NB4 (cell line): Measurements from ENCODE around the gene HJURP.

ENCODE experiments used
- MYC ChIP-seq: IDR thresholded peaks from 2 replicates; pipeline ENCODE4 v1.6.1; 2011; ENCODE audit warnings: low read depth, low read length
- POLR2A ChIP-seq: IDR thresholded peaks from 2 replicates; pipeline ENCODE4 v1.6.1; 2011; ENCODE audit warnings: mild to moderate bottlenecking; ENCODE audit not compliant: insufficient read length; ENCODE audit errors: extremely low read depth
- TF ChIP-seq, protein P1 (sequence below): IDR thresholded peaks from one replicate; pipeline ENCODE4 v1.5.1; 2012; ENCODE audit warnings: low read depth, low read length
- TF ChIP-seq, protein P2 (sequence below): IDR thresholded peaks from 2 replicates; pipeline ENCODE4 v1.6.1; 2011; ENCODE audit warnings: low read depth, low read length

DNA sequence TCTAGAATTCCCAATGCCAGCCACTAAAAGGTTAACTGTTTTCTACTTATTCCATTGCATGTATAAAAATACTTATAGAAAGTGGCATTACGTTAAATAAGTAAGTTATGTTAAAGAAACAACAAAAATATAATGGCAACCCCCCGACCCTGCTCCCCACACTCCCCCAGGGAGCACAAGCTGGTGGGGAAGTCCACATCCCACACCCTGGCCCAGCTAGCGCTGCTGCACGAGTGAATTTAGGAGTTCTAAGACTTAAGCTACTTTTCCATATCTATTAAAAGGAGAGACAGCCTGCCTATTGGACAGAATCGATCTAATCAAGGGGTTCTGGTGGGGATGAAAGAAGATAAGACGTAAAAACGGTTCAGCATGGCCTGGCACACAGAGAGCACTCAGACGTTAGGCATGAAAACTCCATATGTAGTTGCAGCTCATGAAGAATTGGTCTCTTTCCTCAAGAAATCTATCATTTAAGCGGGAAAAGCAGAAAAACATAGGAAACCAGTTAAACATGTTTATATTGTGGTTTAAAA lies 16.6 kb downstream of the HJURP start:
- TF ChIP-seq, protein P1, sequence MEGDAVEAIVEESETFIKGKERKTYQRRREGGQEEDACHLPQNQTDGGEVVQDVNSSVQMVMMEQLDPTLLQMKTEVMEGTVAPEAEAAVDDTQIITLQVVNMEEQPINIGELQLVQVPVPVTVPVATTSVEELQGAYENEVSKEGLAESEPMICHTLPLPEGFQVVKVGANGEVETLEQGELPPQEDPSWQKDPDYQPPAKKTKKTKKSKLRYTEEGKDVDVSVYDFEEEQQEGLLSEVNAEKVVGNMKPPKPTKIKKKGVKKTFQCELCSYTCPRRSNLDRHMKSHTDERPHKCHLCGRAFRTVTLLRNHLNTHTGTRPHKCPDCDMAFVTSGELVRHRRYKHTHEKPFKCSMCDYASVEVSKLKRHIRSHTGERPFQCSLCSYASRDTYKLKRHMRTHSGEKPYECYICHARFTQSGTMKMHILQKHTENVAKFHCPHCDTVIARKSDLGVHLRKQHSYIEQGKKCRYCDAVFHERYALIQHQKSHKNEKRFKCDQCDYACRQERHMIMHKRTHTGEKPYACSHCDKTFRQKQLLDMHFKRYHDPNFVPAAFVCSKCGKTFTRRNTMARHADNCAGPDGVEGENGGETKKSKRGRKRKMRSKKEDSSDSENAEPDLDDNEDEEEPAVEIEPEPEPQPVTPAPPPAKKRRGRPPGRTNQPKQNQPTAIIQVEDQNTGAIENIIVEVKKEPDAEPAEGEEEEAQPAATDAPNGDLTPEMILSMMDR, result no peak
- TF ChIP-seq MYC (no peak), POLR2A (no peak)
- TF ChIP-seq, protein P2, sequence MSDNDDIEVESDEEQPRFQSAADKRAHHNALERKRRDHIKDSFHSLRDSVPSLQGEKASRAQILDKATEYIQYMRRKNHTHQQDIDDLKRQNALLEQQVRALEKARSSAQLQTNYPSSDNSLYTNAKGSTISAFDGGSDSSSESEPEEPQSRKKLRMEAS, result no peak
